ENCODE data around the gene SLC40A1.

Gene SLC40A1

DNA sequence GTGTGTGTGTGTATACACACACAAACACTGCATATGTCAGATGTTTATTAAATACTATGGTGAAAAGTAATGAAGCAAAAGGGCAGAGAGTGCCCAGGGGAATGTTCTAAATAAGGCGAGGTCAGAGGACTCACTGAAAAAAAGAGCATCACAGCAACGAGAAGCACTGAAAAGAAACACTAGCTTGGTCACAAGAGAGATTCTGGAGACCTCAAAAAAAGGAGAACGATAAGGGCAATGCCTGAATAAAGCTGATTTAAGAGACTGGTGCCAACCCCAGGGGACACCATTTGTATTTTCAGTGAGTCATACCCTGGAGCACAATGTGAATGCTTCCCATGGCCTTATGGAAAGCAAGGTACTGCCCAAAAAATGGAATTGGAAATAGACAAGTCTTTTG is 14.5 kb downstream of the SLC40A1 start:
- DNase-seq (ENCODE audit: low read depth) = no peak

DNA sequence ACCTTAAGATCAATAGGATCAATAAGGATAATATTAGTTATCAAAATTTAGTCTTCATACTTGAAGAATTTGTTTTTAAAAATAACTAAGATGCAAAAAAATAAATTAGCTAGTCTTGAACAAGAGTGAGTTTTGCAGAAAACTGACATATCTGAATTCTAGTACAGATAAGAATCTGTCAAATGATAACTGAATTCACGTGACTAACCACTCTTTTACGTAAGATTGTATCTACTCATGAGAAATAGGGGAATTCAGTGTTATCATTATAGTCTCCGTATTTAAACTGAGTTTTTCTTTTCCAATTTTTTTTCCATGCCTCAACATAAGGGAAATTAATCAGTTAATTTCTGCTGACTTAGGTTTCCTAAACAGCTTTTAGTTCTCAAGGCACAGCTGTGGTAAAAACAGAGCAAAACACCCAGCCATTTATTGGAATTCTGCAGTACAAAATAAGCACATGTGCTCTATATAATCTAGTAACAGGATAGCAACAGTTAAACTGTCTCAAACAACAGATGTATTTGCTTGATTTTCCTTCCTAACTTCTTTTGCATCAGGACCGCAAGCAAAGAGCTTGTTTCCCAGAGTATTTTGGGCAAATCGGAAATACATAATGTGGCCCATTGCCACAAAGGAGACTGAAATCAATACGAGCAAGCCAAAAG is 19.1 kb downstream of the SLC40A1 start:
- DNase-seq (ENCODE audit: low read depth) = no peak

DNA sequence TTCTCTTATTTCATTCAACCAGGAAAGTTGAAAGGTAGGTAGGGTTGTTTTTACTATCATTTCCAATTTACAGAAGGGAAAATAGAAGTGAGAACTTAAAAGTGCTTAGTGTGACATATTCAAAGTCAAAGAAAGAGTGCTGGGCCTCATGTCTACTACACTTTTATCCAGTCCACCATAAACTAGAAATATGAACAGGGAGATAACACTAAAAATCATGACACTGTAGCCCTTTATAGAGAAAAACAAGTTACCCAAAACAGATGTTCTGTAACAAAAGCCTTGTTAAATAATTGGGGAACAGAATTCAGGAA is 20.4 kb downstream of the SLC40A1 start:
- DNase-seq (ENCODE audit: low read depth) = no peak

DNA sequence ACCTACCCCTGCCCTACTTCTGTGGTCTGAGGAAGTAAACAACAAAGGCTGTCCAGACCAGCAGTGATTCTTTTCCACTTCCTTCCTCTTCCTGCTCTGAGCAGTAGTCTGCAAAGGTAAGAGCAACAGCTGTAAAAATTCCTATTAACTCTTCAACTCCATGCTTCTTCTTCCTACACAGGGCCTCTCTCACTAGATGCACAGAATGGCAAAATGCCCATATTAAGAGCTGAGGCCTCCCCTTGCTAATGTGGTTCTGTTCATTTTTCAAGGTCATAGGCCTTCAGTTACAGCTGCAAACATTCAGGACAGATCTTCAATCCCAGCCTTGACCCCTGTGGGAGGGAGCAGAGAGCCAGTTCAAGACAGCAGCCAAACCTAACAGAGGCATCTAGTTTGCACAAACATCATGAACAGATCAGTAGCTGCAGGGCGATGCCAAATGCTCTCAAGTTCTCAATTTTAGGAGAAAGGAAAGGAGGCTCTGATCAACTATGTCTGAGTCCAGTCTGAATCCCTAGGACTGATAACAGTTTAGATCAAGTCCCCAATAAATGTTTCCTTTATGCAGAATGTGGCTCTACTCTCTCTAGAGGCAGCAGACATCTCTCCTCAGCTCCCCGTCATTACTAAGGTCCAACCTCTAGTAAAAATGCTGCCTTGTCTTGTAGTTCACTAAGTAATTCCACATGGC is 20.9 kb downstream of the SLC40A1 start:
- DNase-seq (ENCODE audit: low read depth) = no peak

DNA sequence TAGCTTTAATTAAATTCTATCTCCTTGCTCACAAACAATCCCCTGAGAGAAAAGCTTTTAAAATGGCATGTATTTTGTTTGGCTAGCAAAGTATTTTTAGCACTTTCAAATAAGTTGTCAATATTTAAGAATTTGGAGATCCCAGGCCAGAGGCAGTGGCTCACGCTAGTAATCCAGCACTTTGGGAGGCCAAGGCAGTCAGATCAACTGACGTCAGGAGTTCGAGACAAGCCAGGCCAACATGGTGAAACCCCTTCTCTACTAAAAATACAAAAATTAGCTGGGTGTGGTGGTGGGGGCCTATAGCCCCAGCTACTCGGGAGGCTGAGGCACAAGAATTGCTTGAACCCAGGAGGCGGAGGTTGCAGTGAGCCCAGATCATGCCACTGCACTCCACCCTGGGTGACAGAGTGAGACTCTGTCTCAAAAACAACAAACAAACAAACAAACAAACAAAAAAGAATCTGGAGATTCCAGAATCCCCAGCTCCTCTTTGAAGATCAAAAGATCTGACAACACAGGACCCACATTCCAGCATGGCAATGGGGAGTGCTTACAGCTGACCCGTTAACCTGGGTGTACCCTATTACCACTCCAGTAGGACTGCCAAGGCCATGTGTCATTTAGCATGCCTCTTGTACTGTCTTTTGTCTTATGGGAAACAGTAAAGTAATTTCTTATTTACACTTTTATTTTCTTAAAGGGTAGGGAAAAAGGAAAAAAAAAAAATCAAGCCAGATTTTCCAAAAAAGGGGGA is 21.9 kb downstream of the SLC40A1 start:
- no peak for DNase-seq (ENCODE audit: low read depth)

DNA sequence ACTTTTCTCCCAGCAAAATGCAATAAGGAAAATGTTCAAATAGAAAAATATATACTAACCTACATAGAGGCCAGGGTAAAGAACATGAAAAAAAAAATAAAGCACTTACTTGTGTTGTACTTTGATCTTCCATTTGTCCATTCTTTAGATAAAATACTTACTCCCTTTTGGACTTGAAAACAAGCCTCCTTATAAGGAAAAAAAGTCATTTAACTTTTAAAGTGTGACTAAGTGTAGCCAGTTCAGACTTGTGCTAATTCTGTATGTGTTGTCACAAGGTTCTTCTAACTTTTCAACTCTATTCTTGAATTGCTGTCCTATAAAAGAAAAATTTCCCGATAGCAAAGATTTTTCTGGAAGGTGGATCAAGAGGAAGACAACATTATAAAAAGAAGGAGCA is 23.2 kb downstream of the SLC40A1 start:
- DNase-seq (ENCODE audit: low read depth) = no peak

DNA sequence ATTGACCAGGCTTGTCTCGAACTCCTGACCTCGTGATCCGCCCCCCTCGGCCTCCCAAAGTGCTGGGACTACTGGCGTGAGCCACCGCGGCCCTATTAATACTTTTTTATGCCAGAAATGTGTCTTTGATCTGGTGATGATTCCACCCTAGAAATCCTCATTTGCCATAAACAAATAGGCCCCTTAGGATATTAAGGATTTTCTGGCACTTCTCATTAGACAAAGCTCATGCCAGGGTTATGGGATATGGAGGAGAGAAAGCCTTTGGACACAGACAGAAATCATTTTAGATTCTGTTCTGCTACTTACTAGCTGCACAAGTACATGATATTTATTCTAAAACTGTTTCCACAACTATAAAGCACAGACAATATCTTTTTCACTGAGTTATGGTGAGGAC is 24.1 kb downstream of the SLC40A1 start:
- no peak for DNase-seq (ENCODE audit: low read depth)

DNA sequence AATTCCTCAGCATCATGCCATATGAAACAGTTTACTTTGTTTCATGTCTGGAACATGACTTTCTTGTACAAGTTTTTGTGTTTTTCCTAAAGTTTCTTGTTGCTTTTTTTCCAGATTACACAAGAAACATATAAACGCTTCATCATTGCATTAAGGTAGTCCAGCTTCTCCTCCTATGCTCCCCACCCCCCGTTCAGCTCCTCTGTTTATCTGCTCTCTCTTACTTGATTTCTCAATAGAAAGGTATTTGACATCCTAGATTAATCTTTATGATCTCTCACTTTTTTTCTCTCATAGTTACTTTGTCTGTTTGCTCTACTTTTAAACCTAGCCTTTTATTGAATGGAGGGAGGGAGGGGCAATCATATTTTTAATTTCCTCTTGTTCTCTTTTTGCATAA is 25.4 kb downstream of the SLC40A1 start:
- DNase-seq (ENCODE audit: low read depth) = no peak

DNA sequence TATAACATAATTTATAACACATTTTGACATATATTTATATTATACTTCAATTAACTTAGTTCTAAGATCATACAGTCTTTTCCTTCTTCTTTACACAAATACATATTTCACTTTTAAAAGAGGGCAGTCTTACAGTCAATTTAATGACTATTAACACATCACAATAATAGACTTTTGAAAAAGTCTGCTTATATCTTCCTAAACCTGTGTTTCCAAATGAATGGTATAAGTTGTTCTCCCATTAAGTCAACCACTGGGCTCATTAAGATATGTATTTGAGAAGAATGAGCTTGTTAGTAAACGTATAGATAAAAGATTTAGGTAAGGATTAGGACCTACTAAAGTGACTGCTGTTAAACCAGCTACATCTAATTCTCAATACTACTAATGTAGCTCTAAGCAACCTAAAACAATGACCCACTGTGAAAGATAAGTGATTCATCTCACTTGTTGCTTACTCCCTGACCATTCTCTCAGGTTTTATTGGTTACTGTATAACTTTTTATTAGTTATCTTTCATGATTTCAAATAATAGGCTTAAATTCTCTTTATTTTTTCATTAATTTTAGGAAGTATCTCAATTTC is 27.0 kb downstream of the SLC40A1 start:
- no peak for DNase-seq (ENCODE audit: low read depth)

DNA sequence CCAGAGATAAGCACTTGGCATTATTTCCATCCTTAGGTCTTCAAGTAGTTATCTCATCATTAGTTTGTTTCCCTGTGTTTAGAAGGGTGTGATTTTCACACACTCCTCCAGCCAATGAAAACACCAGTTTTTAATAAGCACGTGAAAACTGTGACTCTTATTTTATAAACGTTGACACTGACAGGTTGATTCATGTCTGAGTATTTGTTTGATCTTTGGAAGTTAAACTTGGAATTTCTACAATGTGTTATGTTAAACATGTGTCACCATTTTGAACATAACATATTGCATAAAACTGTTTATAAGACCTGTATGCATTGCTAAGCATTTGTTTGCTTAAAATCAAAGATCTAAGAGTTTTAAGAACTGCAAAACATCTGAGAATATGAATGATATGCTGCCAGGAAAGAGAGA is 27.6 kb downstream of the SLC40A1 start:
- DNase-seq (ENCODE audit: low read depth) = no peak

DNA sequence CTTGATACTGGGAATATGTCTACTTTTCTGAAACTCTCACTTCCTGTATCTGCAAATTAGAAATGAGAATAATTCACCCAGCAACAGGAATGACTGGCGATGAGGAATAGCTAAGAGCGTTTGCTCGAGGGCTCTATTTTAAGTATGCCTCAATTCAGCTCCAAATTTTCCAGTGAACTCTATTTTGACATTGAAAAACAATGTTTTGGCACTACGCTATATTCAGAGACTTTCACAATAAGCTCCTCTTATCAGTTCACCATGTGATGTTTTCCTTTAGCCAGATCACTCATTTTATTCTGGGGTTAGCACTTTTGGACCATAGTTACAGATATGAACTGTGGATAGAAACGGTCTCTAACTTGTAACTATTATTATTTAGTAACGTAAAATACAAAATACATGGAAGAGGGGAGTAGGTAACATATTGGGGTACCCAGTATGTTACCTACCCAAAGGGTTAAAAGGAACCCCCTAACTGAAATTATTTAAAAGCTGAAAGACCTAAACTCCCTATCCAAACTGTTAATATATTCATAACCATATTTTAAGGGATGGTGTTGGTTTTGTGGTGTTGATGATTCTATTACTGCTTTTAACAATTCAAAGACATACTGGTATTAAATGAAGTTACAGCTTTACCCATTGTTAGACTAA is 28.1 kb downstream of the SLC40A1 start:
- DNase-seq (ENCODE audit: low read depth) = no peak

DNA sequence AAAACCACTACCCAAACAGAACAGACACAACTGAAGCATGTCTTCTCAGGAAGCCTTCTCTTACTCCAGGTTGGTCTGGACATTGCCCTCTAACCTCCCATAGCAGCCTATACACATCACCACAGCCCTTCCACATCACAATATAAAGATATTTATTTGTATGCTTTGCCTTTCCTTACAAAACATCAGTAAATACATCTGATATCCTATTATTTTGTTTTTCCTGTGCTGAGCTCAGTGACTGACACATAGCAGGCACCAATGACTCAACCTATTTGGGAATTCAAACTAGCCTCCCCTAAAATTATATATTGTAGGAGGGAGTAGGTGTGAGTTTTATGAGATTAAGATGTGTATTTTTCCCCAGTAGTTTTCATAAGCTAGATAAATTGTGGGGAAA is 28.8 kb downstream of the SLC40A1 start:
- DNase-seq (ENCODE audit: low read depth) = no peak

DNA sequence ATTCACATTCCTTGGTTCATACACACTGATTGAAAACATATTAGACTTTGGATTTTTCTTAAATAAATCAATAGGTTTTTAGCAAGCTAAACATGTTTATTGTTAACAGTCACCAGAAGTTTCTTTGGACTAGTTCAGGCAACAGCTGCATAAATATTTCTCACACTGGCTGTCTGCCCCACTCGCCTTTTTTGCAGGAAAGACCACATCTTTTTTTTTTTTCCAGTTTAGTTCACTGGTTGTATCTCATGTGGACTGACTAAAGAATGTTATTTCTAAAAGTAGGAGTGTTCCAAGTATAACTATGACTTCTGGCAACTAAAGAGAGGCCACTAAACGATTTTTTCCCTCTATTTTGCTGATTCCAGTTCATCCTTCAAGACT is 31.1 kb downstream of the SLC40A1 start:
- DNase-seq (ENCODE audit: low read depth) = no peak

DNA sequence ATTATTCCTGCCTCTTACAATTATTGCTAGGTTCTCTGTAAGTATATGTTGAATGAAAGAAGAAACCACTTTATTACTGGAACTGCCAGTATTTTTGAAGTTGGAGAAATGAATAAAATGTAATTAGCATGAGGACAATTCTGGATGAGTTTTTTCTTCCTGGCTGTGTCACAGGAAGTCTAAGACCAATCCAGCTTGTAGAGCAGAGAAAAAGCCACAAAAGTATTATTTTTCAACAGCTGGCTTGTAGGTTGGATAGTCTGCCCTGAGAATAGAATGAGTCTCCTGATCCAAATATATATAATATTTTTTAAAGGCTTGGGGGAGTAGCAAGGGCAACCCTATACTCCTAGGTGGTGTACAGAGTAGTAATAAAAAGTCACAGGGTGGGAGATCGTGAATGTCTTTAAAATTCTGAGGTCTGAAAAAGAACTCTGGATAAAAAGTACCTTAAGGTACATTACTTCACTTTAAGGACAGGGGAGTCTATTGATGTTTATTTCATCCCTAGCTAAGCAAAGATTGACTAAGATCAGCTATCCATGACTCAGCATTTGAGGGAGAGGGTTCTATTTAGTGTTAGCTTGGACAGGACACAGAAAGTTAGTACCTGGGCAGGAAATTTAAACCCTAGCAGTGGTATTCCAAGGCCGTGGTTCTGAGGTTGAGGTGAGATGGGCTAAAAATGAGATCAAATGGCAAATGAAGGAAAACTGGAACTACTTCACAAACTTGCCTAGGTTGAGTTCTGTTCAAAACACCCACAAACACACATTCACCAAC is 31.7 kb downstream of the SLC40A1 start:
- no peak for DNase-seq (ENCODE audit: low read depth)

DNA sequence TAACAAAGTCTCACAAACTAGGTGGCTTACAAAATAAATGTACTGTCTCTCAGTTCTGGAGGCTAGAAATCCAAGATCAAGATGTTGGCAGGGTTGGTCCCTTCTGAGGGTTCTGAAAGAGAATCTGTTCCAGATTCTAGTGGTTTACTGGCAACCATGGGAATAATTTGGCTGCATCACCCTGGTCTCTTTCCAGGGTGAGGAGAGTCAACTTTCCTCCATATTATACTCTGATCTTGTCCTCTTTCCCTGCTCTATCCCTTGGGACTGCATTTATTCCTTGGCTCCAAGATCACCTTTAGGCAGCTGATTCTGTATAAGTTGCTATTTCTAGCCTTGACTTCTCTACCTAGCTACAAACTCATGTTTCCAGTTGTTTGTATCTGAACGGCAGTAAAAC is 35.2 kb downstream of the SLC40A1 start:
- DNase-seq (ENCODE audit: low read depth) = no peak

DNA sequence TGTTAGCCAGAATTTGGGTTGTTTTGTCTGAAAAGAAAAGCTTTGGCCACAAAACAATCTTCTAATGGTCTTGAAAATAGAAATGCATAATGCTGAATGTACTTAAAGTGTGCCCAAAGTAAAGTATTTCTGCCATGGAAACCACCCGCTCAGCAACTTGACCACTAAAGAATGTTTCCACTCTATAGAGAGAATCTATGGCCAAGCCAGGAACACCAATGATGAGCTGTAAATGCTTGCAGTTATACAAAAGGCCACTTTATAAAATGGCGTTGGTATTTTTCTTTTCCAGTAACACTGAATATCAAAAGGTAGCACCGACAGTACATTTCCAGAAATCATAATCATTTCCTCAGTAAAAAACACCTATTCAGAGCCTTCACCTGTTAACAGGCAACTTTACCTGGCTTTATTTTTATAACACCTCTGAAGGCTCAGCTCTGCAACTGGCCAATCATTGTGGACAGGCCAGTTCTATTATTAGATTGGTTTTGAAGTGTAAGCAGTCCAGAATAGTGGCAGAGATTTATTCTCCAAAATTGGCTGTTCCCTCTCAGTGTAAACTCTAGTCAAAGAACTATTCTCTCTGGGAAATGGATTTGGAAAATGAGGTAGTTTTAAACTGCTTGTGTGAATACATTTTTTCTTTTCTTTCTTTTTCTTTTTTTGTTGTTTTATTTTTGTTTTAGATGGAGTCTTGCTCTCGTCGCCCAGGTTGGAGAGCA is 36.1 kb downstream of the SLC40A1 start:
- no peak for DNase-seq (ENCODE audit: low read depth)

DNA sequence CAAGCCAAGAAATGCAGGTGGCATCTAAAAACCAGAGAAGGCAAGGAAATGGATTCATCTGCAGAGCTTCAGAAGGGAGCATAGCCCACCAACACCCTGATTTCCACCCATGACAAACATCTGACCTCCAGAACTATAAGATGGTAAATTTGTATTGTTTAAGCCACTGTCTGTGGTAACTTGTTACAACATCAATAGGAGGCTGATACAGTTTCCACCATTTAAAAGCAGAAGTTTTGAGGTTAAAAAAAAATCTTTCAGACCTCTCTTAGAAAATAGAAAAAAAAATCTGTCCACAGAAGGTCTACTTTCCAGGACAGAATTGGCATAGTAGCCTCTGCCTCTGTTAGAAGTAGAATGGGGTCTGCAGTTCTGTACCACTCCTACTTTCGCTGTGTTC is 37.2 kb downstream of the SLC40A1 start:
- DNase-seq (ENCODE audit: low read depth) = no peak

DNA sequence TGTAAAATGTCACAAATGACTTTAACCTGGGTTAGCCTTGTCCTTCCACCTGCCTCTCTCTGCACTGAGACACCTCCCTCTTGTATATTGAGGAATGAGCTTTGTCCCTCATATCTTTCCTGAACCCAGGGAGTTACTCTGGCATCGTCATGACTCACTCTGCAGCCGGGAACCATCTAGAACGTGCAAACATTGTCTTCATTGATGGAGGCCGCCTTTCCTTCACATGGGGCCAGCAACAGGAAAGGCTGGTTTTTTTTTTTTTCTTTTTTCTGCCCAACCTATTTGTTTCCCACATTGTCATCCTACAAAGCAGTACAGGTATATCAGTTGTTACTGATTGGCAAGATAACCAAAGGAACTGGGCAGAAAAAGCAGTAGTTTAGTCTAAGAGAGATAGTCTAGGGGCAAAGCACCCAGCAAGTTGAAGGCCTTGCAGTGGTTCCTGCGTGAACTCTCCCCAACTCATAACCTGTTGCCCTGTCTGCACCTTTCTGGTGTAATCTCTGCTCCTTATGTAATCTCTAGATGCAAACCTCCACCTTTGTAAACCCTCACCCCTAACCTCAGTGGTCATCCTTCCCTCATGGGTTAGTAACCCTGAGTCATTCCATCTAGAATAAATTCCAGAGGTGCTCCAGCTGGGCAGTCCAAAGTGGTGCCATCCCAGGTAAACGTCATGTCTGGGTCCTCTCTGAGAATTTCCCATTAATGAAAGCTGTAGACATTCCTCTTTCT is 38.3 kb downstream of the SLC40A1 start:
- DNase-seq (ENCODE audit: low read depth) = no peak

DNA sequence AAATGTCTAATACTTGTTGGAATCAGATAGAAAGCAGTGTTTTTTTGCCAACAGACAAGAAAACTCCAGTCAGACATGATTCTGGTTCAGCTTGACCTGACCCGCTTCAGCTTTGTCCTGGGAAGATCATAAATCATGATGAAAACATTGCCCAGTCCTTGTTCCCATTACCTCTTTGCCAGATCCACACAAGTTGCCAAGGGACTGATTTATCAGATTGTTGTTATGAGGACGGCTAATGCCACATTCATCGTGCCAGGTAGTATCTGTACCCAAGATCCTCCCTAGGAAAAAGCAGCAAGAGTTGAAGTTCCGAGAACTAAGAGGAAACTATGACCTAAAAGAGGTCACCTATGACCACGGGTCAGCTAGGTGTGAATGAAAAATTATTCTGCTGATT is 39.0 kb downstream of the SLC40A1 start:
- no peak for DNase-seq (ENCODE audit: low read depth)

DNA sequence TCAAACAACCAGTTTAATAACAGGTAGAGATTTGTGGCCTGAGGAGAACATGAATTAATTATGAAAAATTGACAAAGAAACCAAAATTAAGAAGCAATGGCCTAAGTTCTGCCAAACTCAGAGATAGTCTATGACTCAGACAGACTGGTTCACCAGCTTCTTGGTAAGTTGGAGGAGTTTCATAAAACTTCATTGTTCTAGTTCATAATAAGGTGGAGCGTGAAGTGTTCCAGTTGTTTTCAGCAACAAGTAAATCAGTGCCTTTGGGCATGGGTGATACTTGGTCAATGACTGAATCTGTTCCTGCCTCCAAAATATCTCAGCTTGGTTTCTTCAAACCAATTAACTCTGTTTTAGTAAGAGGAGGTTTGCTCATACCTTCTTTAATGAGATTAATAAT is 40.0 kb downstream of the SLC40A1 start:
- no peak for DNase-seq (ENCODE audit: low read depth)
